Esophagus (tissue), 2 donors: ENCODE measurements around the gene DENND2A. TPM values are rescaled to one million over a fixed set of nuclear protein-coding genes. Genes with fewer than 3 reads are reported as not detected.
"Not testable (repeated sequence)": the region's sequence is repeated elsewhere in the genome, so short reads cannot be mapped to it uniquely, and the experiment has no call there.

Source experiments
- H3K27ac ChIP-seq, 2 donors: one replicate each; pipeline ENCODE4 v1.5.1; 2013; ENCODE audit warnings: low read depth in 2 of 2, mild to moderate bottlenecking in 2 of 2, inconsistent platforms in 1 of 2, low read length in 1 of 2, moderate library complexity in 1 of 2
- H3K27me3 ChIP-seq, 2 donors: one replicate each; pipeline ENCODE4 v1.6.1; 2013; ENCODE audit warnings: low read length in 2 of 2, control low read depth in 1 of 2, mild to moderate bottlenecking in 1 of 2; ENCODE audit not compliant: insufficient read depth in 2 of 2, control insufficient read depth in 1 of 2
- H3K36me3 ChIP-seq, 2 donors: one replicate each; pipeline ENCODE4 v1.6.1; 2013; ENCODE audit warnings: low read length in 1 of 2; ENCODE audit not compliant: control insufficient read depth in 2 of 2, insufficient read depth in 2 of 2
- H3K4me1 ChIP-seq, 2 donors: one replicate each; pipeline ENCODE4 v1.6.1; 2013; ENCODE audit warnings: low read length in 1 of 2; ENCODE audit not compliant: control insufficient read depth in 2 of 2, insufficient read depth in 2 of 2
- H3K4me3 ChIP-seq, 2 donors: one replicate each; pipeline ENCODE4 v1.5.1; 2013; ENCODE audit warnings: low read length in 2 of 2, mild to moderate bottlenecking in 2 of 2, low read depth in 1 of 2, moderate library complexity in 1 of 2
- H3K9me3 ChIP-seq, 2 donors: one replicate each; pipeline ENCODE4 v1.6.1; 2013; ENCODE audit warnings: mild to moderate bottlenecking in 2 of 2, low read depth in 1 of 2, low read length in 1 of 2, moderate library complexity in 1 of 2; ENCODE audit not compliant: control insufficient read depth in 2 of 2, insufficient read depth in 1 of 2
- WGBS, 2 donors: extraction: QIAGEN DNeasy Blood & Tissue Kit; methylation state at CpG; one replicate each; pipeline ENCODE4 v1.1.7; 2013; 5-methylcytosine and 5-hydroxymethylcytosine counted together
- polyA plus RNA-seq, 2 donors: library from polyadenylated mRNA; stranded (reverse); fragments of 200-250 nt; gene quantifications; one replicate each; pipeline ENCODE4 v1.2.3, GENCODE V29; 2013
- donor health status: healthy with polysubstance abuse.
- donor health status: Bipolar disorder and iron deficiency.

DENND2A gene
- polyA plus RNA-seq, 2 donors: 1.2 to 1.5 TPM

GRCh38 chr7:140625192-140625558 lies 15.4 kb downstream of the DENND2A start:
- not testable (repeated sequence) for H3K4me3 ChIP-seq, H3K9me3 ChIP-seq, H3K36me3 ChIP-seq, H3K27me3 ChIP-seq, H3K27ac ChIP-seq, H3K4me1 ChIP-seq
- 89 to 93% methylated on average over 10 of the region's 10 CpGs for whole genome bisulfite sequencing, 2 donors

- Histone ChIP-seq H3K27me3 (no peaks in the 10 kb centered on the region), H3K9me3 (no peaks in the 10 kb centered on the region), H3K4me1 (peaks cover 4 to 6% of the 10 kb centered on the region in 2 donors), H3K4me3 (no peak overlapping the region), H3K36me3 (no peaks in the 10 kb centered on the region), H3K27ac (peak overlapping the region in 1 of 2 donors; percentile 62)
- WGBS, 2 donors: 76 to 80% methylated on average over 11 of the region's 11 CpGs
These were observed 16.0 kb downstream of the DENND2A start for GRCh38 chr7:140624392-140625191.

- Histone ChIP-seq H3K4me1 (peaks cover 4 to 6% of the 10 kb centered on the region in 2 donors), H3K27me3 (no peaks in the 10 kb centered on the region), H3K36me3 (no peaks in the 10 kb centered on the region), H3K4me3 (no peak overlapping the region), H3K27ac (peak overlapping the region in 1 of 2 donors; percentile 62), H3K9me3 (no peaks in the 10 kb centered on the region)
- WGBS, 2 donors: 68 to 69% methylated on average over 6 of the region's 6 CpGs
These were observed 16.6 kb downstream of the DENND2A start for GRCh38 chr7:140623980-140624379.

GRCh38 chr7:140621401-140622021 lies 19.1 kb downstream of the DENND2A start:
- Histone ChIP-seq H3K36me3 (no peaks in the 10 kb centered on the region), H3K27me3 (no peaks in the 10 kb centered on the region), H3K9me3 (no peaks in the 10 kb centered on the region), H3K4me1 (peaks cover 4 to 6% of the 10 kb centered on the region in 2 donors), H3K4me3 (no peak overlapping the region), H3K27ac (no peak overlapping the region)
- WGBS, 2 donors: 37 to 45% methylated on average over 7 of the region's 7 CpGs

- H3K9me3 ChIP-seq, H3K4me1 ChIP-seq, H3K4me3 ChIP-seq, H3K27me3 ChIP-seq, H3K27ac ChIP-seq, H3K36me3 ChIP-seq: not testable (repeated sequence)
- 83 to 84% methylated on average over 11 of the region's 11 CpGs for WGBS, 2 donors
These were observed 20.6 kb downstream of the DENND2A start for GRCh38 chr7:140619915-140620510.

GRCh38 chr7:140619176-140619575 lies 21.4 kb downstream of the DENND2A start:
- H3K4me1 ChIP-seq: peaks cover 0 to 2% of the 10 kb centered on the region in 2 donors
- no peak overlapping the region for H3K4me3 ChIP-seq
- H3K27me3 ChIP-seq: no peaks in the 10 kb centered on the region
- 67 to 82% methylated on average over 1 of the region's 1 CpG for WGBS, 2 donors
- no peaks in the 10 kb centered on the region for H3K36me3 ChIP-seq
- no peak overlapping the region for H3K27ac ChIP-seq
- no peaks in the 10 kb centered on the region for H3K9me3 ChIP-seq

- Histone ChIP-seq H3K27me3 (no peaks in the 10 kb centered on the region), H3K4me3 (no peak overlapping the region), H3K36me3 (no peaks in the 10 kb centered on the region), H3K27ac (no peak overlapping the region), H3K4me1 (peaks cover 0 to 2% of the 10 kb centered on the region in 2 donors), H3K9me3 (no peaks in the 10 kb centered on the region)
- 82 to 89% methylated on average over 5 of the region's 5 CpGs for WGBS, 2 donors
These were observed 22.3 kb downstream of the DENND2A start for GRCh38 chr7:140618306-140618705.

GRCh38 chr7:140617081-140617480 lies 23.5 kb downstream of the DENND2A start:
- 87 to 91% methylated on average over 7 of the region's 7 CpGs for WGBS, 2 donors
- H3K4me1 ChIP-seq: peaks cover 0 to 2% of the 10 kb centered on the region in 2 donors
- no peaks in the 10 kb centered on the region for H3K9me3 ChIP-seq
- H3K27me3 ChIP-seq: no peaks in the 10 kb centered on the region
- H3K4me3 ChIP-seq: no peak overlapping the region
- no peaks in the 10 kb centered on the region for H3K36me3 ChIP-seq
- no peak overlapping the region for H3K27ac ChIP-seq

GRCh38 chr7:140616328-140616727 lies 24.3 kb downstream of the DENND2A start:
- 88 to 93% methylated on average over 4 of the region's 4 CpGs for WGBS, 2 donors

More at GRCh38 chr7:140616328-140616727, 24.3 kb downstream of the DENND2A start:
- Histone ChIP-seq H3K4me1 (peaks cover 0 to 2% of the 10 kb centered on the region in 2 donors), H3K9me3 (no peaks in the 10 kb centered on the region), H3K27me3 (no peaks in the 10 kb centered on the region), H3K27ac (no peak overlapping the region), H3K4me3 (no peak overlapping the region), H3K36me3 (no peaks in the 10 kb centered on the region)
